Spleen (tissue), 7 donors: ENCODE results near the gene ENPP5.

ENCODE experiments used
- CTCF ChIP-seq, 11 experiments: fragments of 200-600 bp in 7 of 11; fragments of 450-650 bp in 4 of 11; sonication (generic) in 4 of 11; IDR thresholded peaks in 8 of 11; conservative IDR thresholded peaks in 3 of 11; 1 replicate in 7 of 11; 2 replicates in 4 of 11; pipeline versions ENCODE4 v1.4.0 to v1.8.0; 2016 to 2021; ENCODE audit warnings: antibody characterized with exemption in 11 of 11, inconsistent platforms in 4 of 11, mild to moderate bottlenecking in 1 of 11
- POLR2A ChIP-seq, 3 donors: fragments of 450-650 bp; IDR thresholded peaks; one replicate each; pipeline ENCODE4 v1.5.1; 2017; ENCODE audit warnings: antibody characterized with exemption in 3 of 3, mild to moderate bottlenecking in 1 of 3
- POLR2AphosphoS5 ChIP-seq, 3 donors: sonication (generic); formaldehyde crosslinking; IDR thresholded peaks; one replicate each; pipeline ENCODE4 v1.5.1; 2017; ENCODE audit warnings: antibody characterized with exemption in 3 of 3
- donor health status: DM: no; HTN: no; CAD: no; lungs with moderate emphysema.
- donor health status: DM: no; HTN: no; CAD: no.
- donor health status: DM: no; HTN: no; CAD: no.

GRCh38 chr6:46215213-46215612, 44.4 kb upstream of the ENPP5 start:
- TF ChIP-seq CTCF (IDR thresholded peaks at IDR 0.05 in 8 of 11, conservative IDR thresholded peaks at IDR 0.05 in 3 of 11): no peak
- no peak for TF ChIP-seq POLR2AphosphoS5 (IDR thresholded peaks at IDR 0.05)
- TF ChIP-seq POLR2A (IDR thresholded peaks at IDR 0.05): no peak
